Keratinocyte (primary cell): ENCODE data around the gene SULF2. TPM values are rescaled to one million over a fixed set of nuclear protein-coding genes. Genes with fewer than 3 reads are reported as not detected.

Source experiments
- DNase-seq: peaks from one replicate; pipeline ENCODE4 v3.0.0-alpha.2; 2011; ENCODE audit warnings: low read depth, missing footprints, low spot score
- FAIRE-seq: peaks from 2 replicates; lab custom pipeline; 2011; peaks lifted over from hg19 to GRCh38; lab: Jason Lieb, UNC
- H2AFZ ChIP-seq: 2 replicates; pipeline ENCODE4 v1.6.0; 2012; ENCODE audit warnings: low read length, control low read depth, inconsistent platforms; ENCODE audit not compliant: control insufficient read depth
- H3K27ac ChIP-seq: 2 replicates; pipeline ENCODE4 v1.5.1; 2011; ENCODE audit warnings: low read length; ENCODE audit not compliant: control insufficient read depth, insufficient read depth
- H3K27me3 ChIP-seq: 3 replicates; pipeline ENCODE4 v1.6.0; 2011; ENCODE audit warnings: low read length; ENCODE audit not compliant: control insufficient read depth, insufficient read depth; ENCODE audit errors: extremely low read depth
- H3K36me3 ChIP-seq, 2 experiments: 2 replicates in 1 of 2; 3 replicates in 1 of 2; pipeline ENCODE4 v1.5.1; 2011; ENCODE audit warnings: low read length in 2 of 2, mild to moderate bottlenecking in 1 of 2; ENCODE audit not compliant: control insufficient read depth in 2 of 2, insufficient read depth in 2 of 2; ENCODE audit errors: extremely low read depth in 1 of 2
- H3K4me1 ChIP-seq: 3 replicates; pipeline ENCODE4 v1.5.1; 2011; ENCODE audit warnings: low read length; ENCODE audit not compliant: control insufficient read depth, insufficient read depth; ENCODE audit errors: extremely low read depth
- H3K4me2 ChIP-seq: 3 replicates; pipeline ENCODE4 v1.6.0; 2011; ENCODE audit warnings: low read depth, low read length; ENCODE audit not compliant: control insufficient read depth, insufficient read depth; ENCODE audit errors: extremely low read depth
- H3K4me3 ChIP-seq, 3 experiments: fragments of 200-600 bp in 1 of 3; sonication (generic) in 1 of 3; 2 replicates in 2 of 3; 3 replicates in 1 of 3; pipeline ENCODE4 v1.5.1; 2011 to 2016; ENCODE audit warnings: low read length in 3 of 3, mild to moderate bottlenecking in 3 of 3, control low read depth in 2 of 3, inconsistent platforms in 1 of 3, low read depth in 1 of 3, mixed read lengths in 1 of 3, mixed run types in 1 of 3, moderate library complexity in 1 of 3; ENCODE audit not compliant: control insufficient read depth in 2 of 3, insufficient read depth in 2 of 3; ENCODE audit errors: extremely low read depth in 1 of 3
- H3K79me2 ChIP-seq: 2 replicates; pipeline ENCODE4 v1.6.0; 2012; ENCODE audit warnings: low read length; ENCODE audit not compliant: control insufficient read depth, insufficient read depth
- H3K9ac ChIP-seq: 3 replicates; pipeline ENCODE4 v1.6.0; 2011; ENCODE audit warnings: low read length; ENCODE audit not compliant: control insufficient read depth, insufficient read depth; ENCODE audit errors: extremely low read depth
- H3K9me1 ChIP-seq: 3 replicates; pipeline ENCODE4 v1.6.0; 2011; ENCODE audit warnings: low read length; ENCODE audit not compliant: control insufficient read depth, insufficient read depth; ENCODE audit errors: extremely low read depth
- H3K9me3 ChIP-seq: 2 replicates; pipeline ENCODE4 v1.5.1; 2012; ENCODE audit warnings: low read depth, low read length; ENCODE audit not compliant: control insufficient read depth
- H4K20me1 ChIP-seq: 3 replicates; pipeline ENCODE4 v1.6.0; 2011; ENCODE audit warnings: low read length; ENCODE audit not compliant: control insufficient read depth, insufficient read depth; ENCODE audit errors: extremely low read depth
- CTCF ChIP-seq, 3 experiments: IDR thresholded peaks in 1 of 3; conservative IDR thresholded peaks in 1 of 3; optimal IDR thresholded peaks in 1 of 3; 2 replicates in 2 of 3; 3 replicates in 1 of 3; pipeline versions ENCODE3 to v1.5.1; 2011; ENCODE audit warnings: low read length in 3 of 3, mild to moderate bottlenecking in 3 of 3, moderate library complexity in 2 of 3, control low read depth in 1 of 3, inconsistent platforms in 1 of 3; ENCODE audit not compliant: insufficient read depth in 2 of 3; ENCODE audit errors: extremely low read depth in 1 of 3
- EZH2 ChIP-seq: IDR thresholded peaks from one replicate; pipeline ENCODE4 v1.6.1; 2012; ENCODE audit warnings: inconsistent platforms, mild to moderate bottlenecking, low read length, moderate library complexity
- dilution Hi-C: fragments of 300-500 bp; cut with MboI; formaldehyde crosslinking; loops from one replicate; pipeline ENCODE4 v1.7.0; 2020; ENCODE audit warnings: low sequenced_read_pairs; ENCODE audit not compliant: extremely low pct_ligation_motif_present
- polyA plus RNA-seq, 5 experiments: library from polyadenylated mRNA; depleted of rRNA in 3 of 5; stranded (reverse) in 3 of 5; stranded (forward) in 1 of 5; unstranded in 1 of 5; fragments of >200 nt; gene quantifications; 1 replicate in 1 of 5; 2 replicates in 3 of 5; 3 replicates in 1 of 5; pipeline versions ENCODE4 v1.2.1 to v1.2.3, GENCODE V29; 2011 to 2012; ENCODE audit warnings: missing spikeins in 2 of 5, low read depth in 1 of 5, low replicate concordance in 1 of 5

Gene SULF2
- polyA plus RNA-seq, 1 donor (not counting 4 experiments of a cell fraction or from before 2014, with no cell fraction given) = 64.4 TPM

GRCh38 chr20:47675190-47676142 lies 109.8 kb downstream of the SULF2 start:
- Histone ChIP-seq H3K27me3 (no peaks in the 10 kb centered on the region), H3K36me3 (peaks cover 22 to 31% of the 10 kb centered on the region in 2 experiments), H4K20me1 (no peaks in the 10 kb centered on the region), H3K4me1 (no peaks in the 10 kb centered on the region), H3K9ac (no peak overlapping the region), H3K9me3 (no peaks in the 10 kb centered on the region), H3K27ac (no peak overlapping the region), H2AFZ (no peak overlapping the region), H3K4me3 (no peak overlapping the region), H3K79me2 (no peaks in the 10 kb centered on the region), H3K9me1 (no peaks in the 10 kb centered on the region), H3K4me2 (no peak overlapping the region)
- FAIRE-seq (no peak), DNase-seq (no peak)
- no peak for TF ChIP-seq EZH2
- TF ChIP-seq CTCF (optimal IDR thresholded peaks at IDR 0.05 in 1 of 3, IDR thresholded peaks at IDR 0.05 in 1 of 3, conservative IDR thresholded peaks at IDR 0.05 in 1 of 3; ENCODE audit: extremely low read depth in 1 of 3, insufficient read depth in 2 of 3, low read length in 3 of 3) = no peak
- dilution Hi-C loops = no loop called here

GRCh38 chr20:47674686-47675085 lies 110.6 kb downstream of the SULF2 start:
- dilution Hi-C loops = no loop called here
- Histone ChIP-seq H3K36me3 (peaks cover 22 to 31% of the 10 kb centered on the region in 2 experiments), H3K79me2 (no peaks in the 10 kb centered on the region), H3K9ac (no peak overlapping the region), H3K27me3 (no peaks in the 10 kb centered on the region), H3K9me3 (no peaks in the 10 kb centered on the region), H3K9me1 (no peaks in the 10 kb centered on the region), H4K20me1 (no peaks in the 10 kb centered on the region), H3K4me1 (no peaks in the 10 kb centered on the region), H3K4me2 (no peak overlapping the region), H3K27ac (no peak overlapping the region), H3K4me3 (no peak overlapping the region), H2AFZ (no peak overlapping the region)
- FAIRE-seq (no peak), DNase-seq (no peak)
- TF ChIP-seq CTCF (optimal IDR thresholded peaks at IDR 0.05 in 1 of 3, IDR thresholded peaks at IDR 0.05 in 1 of 3, conservative IDR thresholded peaks at IDR 0.05 in 1 of 3; ENCODE audit: extremely low read depth in 1 of 3, insufficient read depth in 2 of 3, low read length in 3 of 3) = no peak
- TF ChIP-seq EZH2 = no peak
